Astrocyte of the spinal cord (primary cell): ENCODE data around the gene PPP1R9B.
A peak's percentile ranks its signal among the peaks of the same experiment; 100 is the strongest.

Experiments used
- DNase-seq: peaks from one replicate; pipeline ENCODE4 v3.0.0; 2011; ENCODE audit warnings: low read depth, low spot score
- H3K4me3 ChIP-seq: 2 replicates; pipeline ENCODE4 v1.5.1; 2011; ENCODE audit warnings: low read depth, mild to moderate bottlenecking, low read length, moderate library complexity
- in situ Hi-C: cut with HindIII; loops from 2 replicates; pipeline ENCODE4 v1.10.0; 2017; ENCODE audit warnings: low sequenced_read_pairs
- TF ChIP-seq, protein P1 (sequence below): IDR thresholded peaks from 2 replicates; pipeline ENCODE4 v1.5.1; 2012; ENCODE audit warnings: low read depth, mild to moderate bottlenecking, low read length, inconsistent platforms

The PPP1R9B gene

GRCh38 chr17:50190603-50191358 lies 40.3 kb upstream of the PPP1R9B start:
- no peak overlapping the region for H3K4me3 ChIP-seq
- peak; percentile 64 for DNase-seq

GRCh38 chr17:50190293-50190602 lies 39.8 kb upstream of the PPP1R9B start:
- in situ Hi-C loops, result no loop called here
- peak; percentile 46 for DNase-seq
- no peak overlapping the region for H3K4me3 ChIP-seq
- TF ChIP-seq, protein P1, sequence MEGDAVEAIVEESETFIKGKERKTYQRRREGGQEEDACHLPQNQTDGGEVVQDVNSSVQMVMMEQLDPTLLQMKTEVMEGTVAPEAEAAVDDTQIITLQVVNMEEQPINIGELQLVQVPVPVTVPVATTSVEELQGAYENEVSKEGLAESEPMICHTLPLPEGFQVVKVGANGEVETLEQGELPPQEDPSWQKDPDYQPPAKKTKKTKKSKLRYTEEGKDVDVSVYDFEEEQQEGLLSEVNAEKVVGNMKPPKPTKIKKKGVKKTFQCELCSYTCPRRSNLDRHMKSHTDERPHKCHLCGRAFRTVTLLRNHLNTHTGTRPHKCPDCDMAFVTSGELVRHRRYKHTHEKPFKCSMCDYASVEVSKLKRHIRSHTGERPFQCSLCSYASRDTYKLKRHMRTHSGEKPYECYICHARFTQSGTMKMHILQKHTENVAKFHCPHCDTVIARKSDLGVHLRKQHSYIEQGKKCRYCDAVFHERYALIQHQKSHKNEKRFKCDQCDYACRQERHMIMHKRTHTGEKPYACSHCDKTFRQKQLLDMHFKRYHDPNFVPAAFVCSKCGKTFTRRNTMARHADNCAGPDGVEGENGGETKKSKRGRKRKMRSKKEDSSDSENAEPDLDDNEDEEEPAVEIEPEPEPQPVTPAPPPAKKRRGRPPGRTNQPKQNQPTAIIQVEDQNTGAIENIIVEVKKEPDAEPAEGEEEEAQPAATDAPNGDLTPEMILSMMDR, result no peak

More at GRCh38 chr17:50190603-50191358, 40.3 kb upstream of the PPP1R9B start:
- in situ Hi-C loops, result no loop called here
- TF ChIP-seq, protein P1, result no peak

GRCh38 chr17:50189550-50190292 lies 39.2 kb upstream of the PPP1R9B start:
- DNase-seq, result peak; percentile 66
- H3K4me3 ChIP-seq, result no peak overlapping the region
- TF ChIP-seq, protein P1, result no peak
- in situ Hi-C loops, result no loop called here

GRCh38 chr17:50188921-50189549 lies 38.6 kb upstream of the PPP1R9B start:
- TF ChIP-seq, protein P1, result no peak
- H3K4me3 ChIP-seq, result no peak overlapping the region
- DNase-seq, result peak; percentile 67
- in situ Hi-C loops, result no loop called here

GRCh38 chr17:50188531-50188920 lies 38.0 kb upstream of the PPP1R9B start:
- peak; percentile 64 for DNase-seq
- H3K4me3 ChIP-seq, result no peak overlapping the region
- TF ChIP-seq, protein P1, result no peak
- in situ Hi-C loops, result no loop called here

GRCh38 chr17:50187751-50188530 lies 37.5 kb upstream of the PPP1R9B start:
- in situ Hi-C loops, result no loop called here
- TF ChIP-seq, protein P1, result no peak
- DNase-seq, result peak; percentile 77
- H3K4me3 ChIP-seq, result no peak overlapping the region
